Measurements from ENCODE around the gene GHRHR.
A peak's percentile ranks its signal among the peaks of the same experiment; 100 is the strongest.

The GHRHR gene

GRCh38 chr7:30973292-30973691 is 9.5 kb downstream of the GHRHR start:
- no peak for DNase-seq (ENCODE audit: low spot score)
- TF ChIP-seq, protein P1, sequence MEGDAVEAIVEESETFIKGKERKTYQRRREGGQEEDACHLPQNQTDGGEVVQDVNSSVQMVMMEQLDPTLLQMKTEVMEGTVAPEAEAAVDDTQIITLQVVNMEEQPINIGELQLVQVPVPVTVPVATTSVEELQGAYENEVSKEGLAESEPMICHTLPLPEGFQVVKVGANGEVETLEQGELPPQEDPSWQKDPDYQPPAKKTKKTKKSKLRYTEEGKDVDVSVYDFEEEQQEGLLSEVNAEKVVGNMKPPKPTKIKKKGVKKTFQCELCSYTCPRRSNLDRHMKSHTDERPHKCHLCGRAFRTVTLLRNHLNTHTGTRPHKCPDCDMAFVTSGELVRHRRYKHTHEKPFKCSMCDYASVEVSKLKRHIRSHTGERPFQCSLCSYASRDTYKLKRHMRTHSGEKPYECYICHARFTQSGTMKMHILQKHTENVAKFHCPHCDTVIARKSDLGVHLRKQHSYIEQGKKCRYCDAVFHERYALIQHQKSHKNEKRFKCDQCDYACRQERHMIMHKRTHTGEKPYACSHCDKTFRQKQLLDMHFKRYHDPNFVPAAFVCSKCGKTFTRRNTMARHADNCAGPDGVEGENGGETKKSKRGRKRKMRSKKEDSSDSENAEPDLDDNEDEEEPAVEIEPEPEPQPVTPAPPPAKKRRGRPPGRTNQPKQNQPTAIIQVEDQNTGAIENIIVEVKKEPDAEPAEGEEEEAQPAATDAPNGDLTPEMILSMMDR (IDR thresholded peaks at IDR 0.05; ENCODE audit: extremely low read depth, missing control alignments): no peak

DNA sequence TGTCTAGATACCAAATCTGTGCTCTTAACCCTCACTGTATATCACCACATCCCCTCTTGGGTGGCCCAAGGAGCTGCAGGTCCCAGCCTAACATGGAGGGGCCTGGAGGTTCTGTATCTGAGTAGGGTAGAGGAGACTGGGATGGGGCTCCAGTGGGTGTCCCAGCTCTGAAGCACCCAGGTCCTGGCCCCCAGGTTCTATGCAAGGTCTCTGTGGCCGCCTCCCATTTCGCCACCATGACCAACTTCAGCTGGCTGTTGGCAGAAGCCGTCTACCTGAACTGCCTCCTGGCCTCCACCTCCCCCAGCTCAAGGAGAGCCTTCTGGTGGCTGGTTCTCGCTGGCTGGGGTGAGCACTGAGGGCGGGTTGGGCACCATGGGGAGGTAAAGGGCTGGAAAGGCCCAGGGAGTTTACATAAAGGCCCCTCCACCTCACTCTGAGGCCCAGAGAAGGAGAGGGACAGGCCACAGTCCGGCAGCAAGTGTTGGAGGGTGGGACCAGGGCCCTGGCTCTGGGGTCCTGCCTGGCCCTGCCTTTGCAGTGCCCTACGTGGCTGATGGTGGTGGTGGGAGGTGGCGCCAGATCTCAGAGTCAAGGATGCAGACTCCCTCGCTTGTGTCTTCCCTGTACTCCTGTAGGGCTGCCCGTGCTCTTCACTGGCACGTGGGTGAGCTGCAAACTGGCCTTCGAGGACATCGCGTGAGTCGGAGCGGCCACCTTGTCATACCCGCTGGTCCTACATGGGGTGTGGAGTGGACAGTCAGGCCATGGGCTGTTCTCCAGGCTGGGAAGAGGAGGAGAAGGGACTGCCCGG is 10.2 kb downstream of the GHRHR start:
- TF ChIP-seq, protein P1 (IDR thresholded peaks at IDR 0.05; ENCODE audit: extremely low read depth, missing control alignments): no peak
- no peak for DNase-seq (ENCODE audit: low spot score)

DNA sequence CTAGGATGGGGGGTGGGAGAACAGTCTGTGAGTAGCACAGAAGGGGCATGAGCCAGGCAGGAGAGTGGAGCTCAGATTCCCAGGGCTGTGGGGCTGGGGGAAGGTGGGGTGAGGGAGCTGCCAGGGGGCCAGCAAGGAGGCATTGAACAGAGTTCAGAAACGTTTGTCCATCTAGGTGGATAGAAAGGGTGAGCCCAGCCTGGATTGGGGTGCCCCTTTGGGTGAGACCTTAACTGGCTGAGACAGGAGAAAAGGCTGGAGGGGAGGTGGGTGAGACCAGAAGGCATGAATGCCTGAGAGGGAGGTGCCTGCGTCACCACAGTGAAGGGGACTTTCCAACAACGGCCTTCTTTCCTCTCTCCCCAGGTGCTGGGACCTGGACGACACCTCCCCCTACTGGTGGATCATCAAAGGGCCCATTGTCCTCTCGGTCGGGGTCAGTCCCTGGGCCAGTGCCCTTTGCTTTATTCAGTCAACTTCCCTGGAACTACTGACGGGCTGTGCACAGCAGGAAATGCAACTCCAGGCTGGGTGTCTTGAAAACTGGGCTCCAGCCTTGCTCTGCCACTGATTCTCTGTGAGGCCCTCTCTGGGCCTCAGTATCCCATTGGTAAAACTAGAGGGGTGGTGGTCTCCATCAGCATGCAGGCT is 11.0 kb downstream of the GHRHR start:
- DNase-seq (ENCODE audit: low spot score): peak; percentile 87
- TF ChIP-seq, protein P1 (IDR thresholded peaks at IDR 0.05; ENCODE audit: extremely low read depth, missing control alignments): peak; percentile 95

- DNase-seq (ENCODE audit: low spot score): no peak
- TF ChIP-seq, protein P1 (IDR thresholded peaks at IDR 0.05; ENCODE audit: extremely low read depth, missing control alignments): no peak
Measured at GRCh38 chr7:30975256-30975899, 11.6 kb downstream of the GHRHR start.

GRCh38 chr7:30976381-30976780 is 12.6 kb downstream of the GHRHR start:
- no peak for DNase-seq (ENCODE audit: low spot score)
- TF ChIP-seq, protein P1 (IDR thresholded peaks at IDR 0.05; ENCODE audit: extremely low read depth, missing control alignments): no peak

- TF ChIP-seq, protein P1 (IDR thresholded peaks at IDR 0.05; ENCODE audit: extremely low read depth, missing control alignments): no peak
- DNase-seq (ENCODE audit: low spot score): no peak
Measured at GRCh38 chr7:30977222-30977621, 13.5 kb downstream of the GHRHR start.
